Natural killer cell (primary cell): ENCODE measurements around the gene HOXD13. TPM values are rescaled to one million over a fixed set of nuclear protein-coding genes. Genes with fewer than 3 reads are reported as not detected.

Experiments used
- ATAC-seq, 3 donors: fragments of 150-1000 bp in 2 of 3; fragments of 200-7000 bp in 1 of 3; cut with Tn5 transposase; 1 replicate in 1 of 3; 2 replicates in 2 of 3; pipeline ENCODE4 v1.10.0; 2021; ENCODE audit warnings: mild to moderate bottlenecking in 2 of 3, moderate library complexity in 2 of 3
- DNase-seq, 2 donors: peaks; one replicate each; pipeline versions ENCODE4 v3.0.0 to v3.0.0-alpha.2; 2013 to 2021; ENCODE audit warnings: mixed read lengths in 1 of 2
- H3K27ac ChIP-seq: one replicate; pipeline ENCODE4 v1.5.1; 2013; ENCODE audit warnings: mild to moderate bottlenecking, low read length
- H3K27me3 ChIP-seq: one replicate; pipeline ENCODE4 v1.6.1; 2013; ENCODE audit warnings: low read length; ENCODE audit not compliant: control insufficient read depth, insufficient read depth
- H3K36me3 ChIP-seq: one replicate; pipeline ENCODE4 v1.6.1; 2013; ENCODE audit warnings: low read length; ENCODE audit not compliant: control insufficient read depth, insufficient read depth
- H3K4me1 ChIP-seq: one replicate; pipeline ENCODE4 v1.6.1; 2013; ENCODE audit warnings: low read length; ENCODE audit not compliant: control insufficient read depth, insufficient read depth
- H3K4me3 ChIP-seq: one replicate; pipeline ENCODE4 v1.5.1; 2013; ENCODE audit warnings: low read length
- H3K9me3 ChIP-seq: one replicate; pipeline ENCODE4 v1.6.1; 2013; ENCODE audit warnings: low read length; ENCODE audit not compliant: control insufficient read depth, insufficient read depth
- H3K27ac Mint-ChIP-seq, 2 donors: one replicate each; pipeline ENCODE4 v1.8.0; 2022; ENCODE audit warnings: mild to moderate bottlenecking in 2 of 2, mixed read lengths in 2 of 2, moderate library complexity in 1 of 2
- H3K27me3 Mint-ChIP-seq, 2 donors: one replicate each; pipeline ENCODE4 v1.8.0; 2022; ENCODE audit warnings: low read depth in 2 of 2, mixed read lengths in 2 of 2
- H3K36me3 Mint-ChIP-seq: one replicate; pipeline ENCODE4 v1.8.0; 2022; ENCODE audit warnings: mixed read lengths
- H3K4me1 Mint-ChIP-seq, 2 donors: one replicate each; pipeline ENCODE4 v1.8.0; 2022; ENCODE audit warnings: mixed read lengths in 2 of 2
- H3K4me3 Mint-ChIP-seq: one replicate; pipeline ENCODE4 v1.8.0; 2022; ENCODE audit warnings: mild to moderate bottlenecking, moderate library complexity, mixed read lengths
- H3K9me3 Mint-ChIP-seq, 2 donors: one replicate each; pipeline ENCODE4 v1.8.0; 2022; ENCODE audit warnings: mixed read lengths in 2 of 2
- CTCF ChIP-seq: fragments of 200-600 bp; IDR thresholded peaks from one replicate; pipeline ENCODE4 v1.8.0; 2022; ENCODE audit warnings: antibody characterized with exemption
- WGBS: methylation state at CpG from one replicate; pipeline ENCODE4 v1.1.7; 2013; ENCODE audit warnings: missing lambda C conversion rate; ENCODE audit not compliant: insufficient coverage; 5-methylcytosine and 5-hydroxymethylcytosine counted together
- intact Hi-C: fragments of 100-400 bp; cut with micrococcal nuclease; formaldehyde crosslinking; loops from one replicate; pipeline ENCODE4 v1.14.2; 2022
- total RNA-seq, 4 donors: library from RNA; stranded (reverse); fragments of 120-200 nt in 1 of 4; gene quantifications; one replicate each; pipeline versions ENCODE4 v1.2.3 to v1.2.4, GENCODE V29; 2013 to 2022

Gene HOXD13
- total RNA-seq, 3 donors from 2014 or later (not counting 1 experiment from before 2014, with no cell fraction given): not detected

DNA sequence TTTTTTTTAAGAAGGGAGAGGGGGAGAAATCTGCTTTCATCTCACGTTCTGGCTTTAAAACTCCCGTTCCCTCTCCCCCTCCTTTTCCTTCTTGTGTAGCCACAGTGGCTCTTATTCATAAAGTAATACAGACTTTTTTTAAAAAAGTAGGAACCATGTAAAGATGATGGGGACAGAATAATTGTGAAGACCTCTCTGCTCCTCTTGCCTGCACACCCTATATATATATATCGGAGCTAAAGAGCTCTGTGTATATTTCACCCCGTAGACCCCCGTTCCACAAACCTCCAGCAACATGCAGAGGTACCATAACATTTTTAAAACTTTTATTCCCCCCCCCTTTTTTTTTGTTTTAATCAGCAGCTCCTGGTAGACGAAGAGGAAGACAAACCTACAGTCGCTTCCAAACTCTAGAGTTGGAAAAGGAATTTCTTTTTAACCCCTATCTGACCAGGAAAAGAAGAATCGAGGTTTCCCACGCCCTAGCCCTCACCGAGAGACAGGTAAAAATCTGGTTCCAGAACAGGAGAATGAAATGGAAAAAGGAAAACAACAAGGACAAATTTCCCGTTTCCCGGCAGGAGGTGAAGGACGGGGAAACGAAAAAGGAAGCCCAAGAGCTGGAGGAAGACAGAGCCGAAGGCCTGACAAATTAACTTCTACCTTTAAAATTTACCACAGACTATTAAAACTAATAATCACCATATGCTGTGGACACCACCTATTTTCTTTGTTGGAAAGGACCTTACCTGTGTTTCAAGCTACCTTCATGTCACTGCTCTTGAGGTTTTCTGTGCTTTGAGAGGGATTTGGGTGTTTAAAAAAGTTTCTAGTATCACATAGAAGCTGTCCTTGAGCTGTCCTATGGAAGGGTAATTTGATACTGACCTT is 38.7 kb downstream of the HOXD13 start:
- DNase-seq (no peak), ATAC-seq (no peak)
- WGBS: 9% methylated on average over 9 of the region's 15 CpGs
- H3K27me3 Mint-ChIP-seq: peaks cover 72 to 87% of the 10 kb centered on the region in 2 donors
- H3K4me3 ChIP-seq: no peak overlapping the region
- H3K4me1 ChIP-seq: peaks cover 30% of the 10 kb centered on the region
- no peaks in the 10 kb centered on the region for H3K9me3 Mint-ChIP-seq
- TF ChIP-seq CTCF: no peak
- intact Hi-C loops: loop anchor here (5.0 kb wide), 1 partner anchor 421 kb away; no protein-coding TSS in a partner anchor
- peaks cover 4% of the 10 kb centered on the region for H3K9me3 ChIP-seq
- H3K27ac ChIP-seq: no peak overlapping the region
- no peaks in the 10 kb centered on the region for H3K36me3 ChIP-seq
- H3K4me3 Mint-ChIP-seq: peak overlapping the region; percentile 86
- peak overlapping the region in 1 of 2 donors; percentile 26 for H3K27ac Mint-ChIP-seq
- peaks cover 37 to 43% of the 10 kb centered on the region in 2 donors for H3K4me1 Mint-ChIP-seq
- peaks cover 30% of the 10 kb centered on the region for H3K36me3 Mint-ChIP-seq
- peaks cover 80% of the 10 kb centered on the region for H3K27me3 ChIP-seq

- H3K36me3 ChIP-seq: no peaks in the 10 kb centered on the region
- H3K9me3 ChIP-seq: peaks cover 4% of the 10 kb centered on the region
- WGBS: 21% methylated on average over 3 of the region's 4 CpGs
- peaks cover 79% of the 10 kb centered on the region for H3K27me3 ChIP-seq
- no peak for DNase-seq
- ATAC-seq: no peak
- H3K27me3 Mint-ChIP-seq: peaks cover 70 to 81% of the 10 kb centered on the region in 2 donors
- no peak overlapping the region for H3K4me3 ChIP-seq
- H3K4me1 ChIP-seq: peaks cover 34% of the 10 kb centered on the region
- peak overlapping the region; percentile 87 for H3K4me3 Mint-ChIP-seq
- H3K27ac Mint-ChIP-seq: no peak overlapping the region
- no peak for TF ChIP-seq CTCF
- peaks cover 30% of the 10 kb centered on the region for H3K36me3 Mint-ChIP-seq
- H3K4me1 Mint-ChIP-seq: peaks cover 37 to 43% of the 10 kb centered on the region in 2 donors
- H3K27ac ChIP-seq: no peak overlapping the region
- H3K9me3 Mint-ChIP-seq: no peaks in the 10 kb centered on the region
- intact Hi-C loops: loop anchor here (5.0 kb wide), 1 partner anchor 420 kb away; no protein-coding TSS in a partner anchor
Measured at GRCh38 chr2:176131848-176132158, 39.3 kb downstream of the HOXD13 start.

DNA sequence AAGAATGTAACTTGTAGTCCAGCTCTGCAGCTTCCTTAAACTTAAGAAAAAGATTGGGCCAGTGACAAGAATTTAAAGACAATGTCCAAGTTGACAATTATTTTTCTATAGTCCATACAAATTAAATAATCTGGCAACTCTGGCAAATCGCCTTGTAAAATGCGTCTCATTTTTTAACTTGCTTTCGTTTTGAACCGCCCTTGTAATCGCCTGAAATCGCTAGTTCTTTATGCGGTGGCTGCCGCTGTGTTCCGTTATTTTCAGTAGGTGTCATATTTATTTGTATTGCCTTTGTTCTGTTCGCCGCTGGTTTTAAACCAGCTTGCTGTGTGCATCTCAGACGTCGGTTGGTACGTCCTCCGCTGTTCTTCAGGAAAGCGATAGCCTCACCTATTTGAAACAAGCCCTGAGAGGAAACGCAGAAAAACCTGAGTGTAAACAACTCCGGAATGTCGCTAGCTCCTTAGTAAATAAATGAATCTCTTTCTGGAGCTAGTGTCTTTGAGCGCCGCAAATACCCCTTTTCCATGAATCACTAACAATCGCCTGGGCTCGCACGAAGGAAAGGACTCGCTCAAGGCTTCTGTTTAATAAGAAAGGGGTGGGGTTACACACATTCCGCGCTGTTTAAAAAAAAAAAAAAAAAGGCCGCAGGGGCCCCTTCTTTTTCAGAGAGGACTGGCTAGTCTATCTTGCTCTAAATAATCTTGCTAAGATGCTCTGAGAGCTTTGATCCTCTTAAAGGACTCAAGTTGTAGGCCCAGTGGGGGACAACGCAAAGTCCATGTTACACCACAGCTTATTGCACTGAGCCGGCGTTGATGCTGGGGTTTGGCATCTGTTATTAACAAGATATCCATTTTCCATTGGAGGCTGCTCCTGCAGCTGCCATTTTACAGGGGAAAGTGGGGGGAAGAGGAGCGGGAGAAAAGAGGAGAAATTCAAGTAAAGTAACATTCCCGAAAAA is 40.0 kb downstream of the HOXD13 start:
- H3K9me3 ChIP-seq: peaks cover 4% of the 10 kb centered on the region
- no peak overlapping the region for H3K27ac ChIP-seq
- no peaks in the 10 kb centered on the region for H3K36me3 ChIP-seq
- intact Hi-C loops: loop anchor here (5.0 kb wide), 1 partner anchor 420 kb away; no protein-coding TSS in a partner anchor
- H3K27me3 ChIP-seq: peaks cover 79% of the 10 kb centered on the region
- Mint-ChIP-seq H3K4me1 (peaks cover 37 to 43% of the 10 kb centered on the region in 2 donors), H3K9me3 (no peaks in the 10 kb centered on the region), H3K4me3 (peak overlapping the region; percentile 87), H3K27me3 (peaks cover 70 to 80% of the 10 kb centered on the region in 2 donors), H3K27ac (no peak overlapping the region), H3K36me3 (peaks cover 33% of the 10 kb centered on the region)
- ATAC-seq (peak in 2 of 3 donors; percentile 16 to 25), DNase-seq (peak in 1 of 2 donors; percentile 55)
- no peak overlapping the region for H3K4me3 ChIP-seq
- no peak for TF ChIP-seq CTCF
- WGBS: 10% methylated on average over 29 of the region's 33 CpGs
- H3K4me1 ChIP-seq: peaks cover 36% of the 10 kb centered on the region
